Lung microvascular endothelial cell (primary cell): ENCODE measurements around the gene CAMKV. TPM values are rescaled to one million over a fixed set of nuclear protein-coding genes. Genes with fewer than 3 reads are reported as not detected.

Source experiments
- DNase-seq, 2 donors: peaks; one replicate each; pipeline versions ENCODE4 v3.0.0 to v3.0.0-alpha.2; 2010; ENCODE audit warnings: low read depth in 2 of 2
- total RNA-seq: library from RNA; depleted of rRNA; stranded (reverse); fragments of >200 nt; gene quantifications from 2 replicates; pipeline ENCODE4 v1.2.1, GENCODE V29; 2014

Gene CAMKV
- total RNA-seq, 1 donor from 2014 or later: under 0.01 TPM

DNA sequence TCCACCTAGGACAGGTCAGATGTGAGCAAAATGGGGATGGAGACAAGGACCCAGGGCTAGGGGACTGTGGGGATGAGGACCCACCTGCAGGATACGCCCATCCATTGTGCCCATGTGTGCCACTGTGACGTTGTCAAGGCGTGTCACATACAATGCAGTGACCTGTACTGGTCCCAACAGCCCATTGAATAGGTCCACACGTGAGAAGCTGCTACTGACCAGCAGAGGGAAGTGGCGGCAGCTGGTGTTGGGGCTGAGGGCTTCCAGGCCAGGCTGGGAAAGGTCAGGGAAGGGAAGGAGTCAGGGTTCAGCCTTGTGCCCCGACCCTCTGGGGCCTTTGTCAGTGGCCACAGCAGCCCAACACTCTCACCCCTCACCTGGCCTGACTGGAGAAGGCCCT is 29.3 kb upstream of the CAMKV start:
- no peak for DNase-seq

DNA sequence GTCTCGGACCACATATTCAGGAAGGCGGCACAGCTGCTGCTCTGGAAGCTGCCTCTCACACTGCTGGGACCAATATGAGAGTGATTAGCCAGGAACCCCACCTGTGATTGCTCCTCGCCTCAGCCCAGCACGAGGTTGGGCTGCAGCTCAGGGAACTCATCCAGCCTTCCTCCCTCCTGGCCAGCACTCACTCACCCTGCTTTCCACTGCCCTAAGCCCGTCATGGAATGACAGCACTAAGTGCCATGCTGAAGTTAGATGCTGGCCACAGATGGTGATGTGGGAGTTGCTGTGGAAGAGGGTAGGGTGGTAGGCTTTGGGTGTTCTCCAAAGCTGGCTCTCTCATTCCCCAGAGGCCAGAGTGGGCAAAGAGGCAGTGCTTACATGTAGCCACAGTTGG is 26.6 kb upstream of the CAMKV start:
- no peak for DNase-seq

DNA sequence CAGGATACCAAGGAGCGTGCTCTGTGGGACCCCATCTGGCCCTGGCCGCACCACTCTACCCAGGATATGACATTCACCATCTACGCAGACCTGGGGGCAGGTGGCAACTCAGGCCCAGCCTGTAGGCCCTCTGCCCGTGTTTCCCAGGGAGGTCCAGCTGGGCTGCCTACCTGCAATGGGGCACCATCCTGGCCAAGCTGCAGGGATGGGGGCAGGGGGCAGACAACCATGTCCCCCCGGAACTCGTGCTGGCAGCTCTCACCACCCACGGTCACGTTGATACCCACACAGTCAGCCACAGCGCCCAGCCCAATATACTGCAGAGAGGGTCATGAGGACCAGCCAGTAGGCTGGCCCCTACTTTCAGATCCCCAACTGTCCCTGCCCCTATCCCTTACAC is 26.1 kb upstream of the CAMKV start:
- DNase-seq: no peak

DNA sequence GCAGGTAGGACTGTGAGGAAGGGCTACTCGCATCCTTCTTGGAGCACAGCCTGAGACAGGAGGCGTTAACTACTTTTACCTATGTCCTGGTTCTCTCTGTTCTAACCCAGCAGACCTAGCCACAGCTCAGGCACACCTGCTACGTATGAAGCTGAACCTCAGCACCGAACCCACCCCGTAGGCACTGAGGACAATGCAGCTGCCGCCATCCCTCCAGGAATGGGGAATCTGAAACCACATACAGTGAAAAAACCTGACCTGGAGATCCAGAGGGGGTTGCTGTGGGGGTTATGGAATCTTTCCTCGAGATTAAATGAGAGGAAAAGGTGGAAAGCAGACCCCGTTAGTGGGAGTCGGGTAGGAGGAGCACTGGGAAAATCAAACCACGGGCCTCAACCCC is 19.6 kb upstream of the CAMKV start:
- no peak for DNase-seq

DNA sequence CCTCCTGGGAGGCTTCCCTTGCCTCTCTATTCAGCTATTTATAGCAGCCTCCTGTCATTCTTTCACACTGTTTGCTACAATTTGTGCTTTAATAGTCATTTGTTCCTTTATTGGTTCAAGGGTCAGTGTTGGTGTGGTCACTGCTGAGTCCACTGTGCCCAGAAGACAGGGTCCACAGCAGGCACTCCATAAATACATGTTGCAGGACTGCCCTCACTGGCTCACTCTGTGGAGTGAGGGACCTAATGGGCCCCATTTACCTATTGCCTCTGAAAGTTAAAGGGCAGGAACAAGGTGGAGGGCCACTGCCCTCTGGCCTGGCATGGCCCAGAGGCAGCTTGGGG is 17.2 kb upstream of the CAMKV start:
- no peak for DNase-seq

DNA sequence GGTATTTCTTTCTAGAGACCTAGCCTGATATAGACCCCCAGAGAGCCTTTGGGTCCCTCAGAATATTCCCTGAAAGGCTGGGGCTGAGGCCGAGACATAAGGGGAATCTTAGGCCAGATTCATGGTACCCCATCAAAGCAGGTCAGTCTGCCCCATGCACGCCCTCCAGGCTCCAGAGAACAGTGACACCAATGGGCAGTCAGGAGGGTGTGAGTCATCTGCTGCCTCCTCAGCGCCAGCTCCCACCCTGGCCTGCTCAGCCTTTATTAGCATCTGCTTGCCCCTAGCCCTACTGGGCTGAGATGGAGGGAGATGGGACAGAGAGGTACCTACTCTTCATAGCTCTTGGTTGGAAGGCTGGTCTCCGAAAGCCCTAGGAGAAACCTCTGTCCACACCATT is 14.3 kb upstream of the CAMKV start:
- no peak for DNase-seq

DNA sequence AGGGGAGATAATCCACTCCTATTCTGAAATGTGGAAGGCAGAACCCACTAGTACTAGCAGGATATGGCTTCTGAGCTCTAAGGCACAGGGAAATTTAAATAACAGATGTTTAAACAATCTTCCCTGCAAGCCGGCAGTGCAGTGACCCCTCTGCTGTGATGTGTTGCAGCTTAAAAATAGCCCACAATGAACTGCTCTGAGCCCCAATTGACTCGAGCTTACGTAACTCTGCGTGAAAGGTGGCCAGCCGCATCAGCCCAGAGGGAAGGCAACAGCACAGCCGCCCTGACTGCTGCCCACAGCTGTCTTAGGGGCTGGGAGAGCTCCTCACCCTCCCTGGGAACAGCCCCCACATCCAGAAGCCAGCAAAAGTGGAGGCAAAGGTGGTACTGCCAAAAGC is 12.5 kb upstream of the CAMKV start:
- DNase-seq: no peak

DNA sequence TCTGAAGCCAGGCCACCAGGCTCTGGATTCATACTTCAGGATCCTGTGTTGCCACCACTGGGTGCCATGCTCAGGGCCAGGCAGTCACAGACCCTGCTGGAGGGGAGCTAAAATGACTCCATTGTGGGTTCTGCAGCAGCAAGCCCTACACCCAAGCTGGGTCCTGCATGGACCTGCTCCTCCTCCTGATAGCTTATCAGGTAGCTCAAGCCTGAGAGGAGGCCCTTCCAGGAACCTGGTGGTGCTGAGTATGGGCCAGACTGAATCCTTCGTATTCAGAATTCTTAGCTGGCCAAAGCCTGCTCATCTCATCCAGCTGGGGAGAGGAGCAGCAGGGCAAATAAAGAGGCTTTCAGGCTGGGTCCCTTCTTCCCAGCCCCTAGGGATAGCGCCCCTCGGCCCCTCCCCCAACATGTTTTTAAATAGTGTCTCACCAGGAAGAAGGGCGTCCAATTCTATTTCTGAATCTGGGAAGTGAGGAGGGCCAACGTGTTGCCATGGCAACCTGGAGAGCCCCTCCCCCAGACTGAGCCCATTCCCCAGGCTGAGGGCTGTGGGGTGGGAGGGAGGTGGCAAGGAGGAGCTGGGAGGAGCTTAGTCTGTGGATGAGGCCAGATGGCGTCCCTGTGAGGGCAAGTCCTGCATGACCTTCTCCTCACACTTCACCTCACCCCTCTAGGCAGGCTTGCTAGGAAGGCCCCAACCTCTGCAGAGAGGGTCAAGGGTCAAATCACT is 11.0 kb upstream of the CAMKV start:
- DNase-seq: no peak

DNA sequence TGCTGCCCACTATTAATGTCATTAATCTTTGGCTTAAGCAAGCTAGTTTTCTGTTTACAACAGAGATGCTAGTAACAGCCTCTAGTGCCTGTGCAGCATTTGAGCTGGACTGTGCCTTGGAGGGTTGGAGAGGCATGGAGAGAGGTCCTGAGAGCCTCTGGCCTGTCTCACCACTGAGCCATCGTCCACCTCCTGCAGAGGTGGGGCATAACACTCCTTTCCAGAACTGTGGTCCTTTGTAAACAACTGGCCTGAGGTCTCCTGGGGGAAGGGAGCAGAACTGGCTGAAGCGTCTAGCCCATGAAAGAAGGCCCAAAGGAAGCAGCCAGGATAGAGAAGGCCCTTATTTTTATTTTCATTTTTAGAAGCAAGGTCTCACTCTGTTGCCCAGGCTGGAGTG is 10.0 kb upstream of the CAMKV start:
- DNase-seq: no peak

DNA sequence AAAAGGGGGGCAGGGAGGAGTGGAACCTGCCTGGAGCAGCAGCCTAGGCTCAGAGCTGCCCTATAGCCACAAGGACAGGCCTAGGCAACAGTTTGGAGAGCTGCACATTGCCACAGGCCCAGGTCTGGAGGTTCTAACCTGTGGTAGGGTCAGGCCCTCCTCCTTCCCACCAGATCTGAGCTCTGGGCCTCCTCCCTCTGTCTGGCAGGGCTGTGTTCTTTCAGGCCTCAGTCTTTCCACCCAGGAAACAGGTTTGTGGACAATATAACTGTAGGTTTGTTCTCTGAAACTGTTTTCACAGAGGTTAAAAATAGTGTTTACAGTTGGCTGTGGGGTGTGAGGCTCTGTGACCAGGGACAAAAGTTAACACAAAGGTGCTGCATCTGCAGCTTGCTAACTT is 9.0 kb upstream of the CAMKV start:
- DNase-seq: no peak

DNA sequence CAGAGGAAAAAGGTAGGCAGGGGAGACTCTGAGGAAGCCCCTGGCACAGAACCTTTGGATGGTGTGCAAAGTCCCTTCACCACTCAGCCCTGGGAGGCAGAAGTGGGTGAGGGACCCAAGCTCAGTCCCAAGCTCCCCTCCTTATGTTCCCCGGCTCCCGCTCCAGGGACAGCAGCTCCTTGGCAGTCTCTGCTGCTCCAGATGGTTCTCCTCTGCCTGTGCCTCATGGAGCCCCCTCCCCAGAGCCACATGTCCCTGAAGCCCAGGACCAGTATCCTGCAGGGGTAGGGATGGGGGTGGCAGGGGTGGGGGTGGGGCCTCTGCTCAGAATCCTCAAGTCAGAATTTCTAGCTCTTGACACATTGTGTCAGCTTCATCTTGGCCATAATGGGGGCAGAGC is 8.0 kb upstream of the CAMKV start:
- DNase-seq: no peak

DNA sequence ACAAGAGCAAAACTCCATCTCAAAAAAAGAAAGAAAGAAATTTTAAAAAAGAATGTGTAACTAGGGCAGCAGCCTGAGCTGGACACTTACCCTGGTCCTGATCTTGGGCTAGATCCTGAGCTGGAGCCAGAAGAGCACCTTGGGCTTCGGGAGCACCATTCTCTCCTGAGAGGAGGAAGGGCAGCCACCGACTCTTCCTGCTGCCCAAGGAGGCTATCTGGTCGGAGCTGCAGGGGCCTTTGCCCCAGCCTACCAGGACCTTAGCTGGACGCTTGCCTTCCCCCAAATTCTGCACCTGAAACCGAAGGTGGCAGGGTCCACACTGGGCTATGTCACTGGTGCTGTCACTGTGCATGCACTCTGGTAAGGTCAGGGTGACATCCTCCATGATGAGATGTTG is 6.9 kb upstream of the CAMKV start:
- DNase-seq: no peak

DNA sequence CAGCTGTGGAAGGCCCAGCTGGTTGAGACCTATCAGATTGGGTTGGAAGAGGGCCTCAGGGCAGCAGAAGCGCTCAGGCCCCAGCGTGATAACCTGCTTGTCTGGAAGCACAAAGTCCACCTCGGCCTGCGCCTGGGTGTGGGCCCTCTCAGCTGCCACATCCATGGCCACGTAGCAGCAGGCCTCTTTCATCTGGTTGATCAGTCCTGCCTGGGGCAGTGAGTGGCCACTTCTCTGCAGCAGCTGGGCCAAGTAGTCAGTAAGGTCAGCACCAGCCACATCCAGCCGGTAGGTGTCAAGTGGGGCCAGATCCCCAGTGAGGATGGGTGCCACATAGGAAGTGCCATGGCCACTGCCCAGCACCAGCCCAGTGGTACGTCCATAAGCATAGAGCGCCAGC is 3.9 kb upstream of the CAMKV start:
- no peak for DNase-seq

DNA sequence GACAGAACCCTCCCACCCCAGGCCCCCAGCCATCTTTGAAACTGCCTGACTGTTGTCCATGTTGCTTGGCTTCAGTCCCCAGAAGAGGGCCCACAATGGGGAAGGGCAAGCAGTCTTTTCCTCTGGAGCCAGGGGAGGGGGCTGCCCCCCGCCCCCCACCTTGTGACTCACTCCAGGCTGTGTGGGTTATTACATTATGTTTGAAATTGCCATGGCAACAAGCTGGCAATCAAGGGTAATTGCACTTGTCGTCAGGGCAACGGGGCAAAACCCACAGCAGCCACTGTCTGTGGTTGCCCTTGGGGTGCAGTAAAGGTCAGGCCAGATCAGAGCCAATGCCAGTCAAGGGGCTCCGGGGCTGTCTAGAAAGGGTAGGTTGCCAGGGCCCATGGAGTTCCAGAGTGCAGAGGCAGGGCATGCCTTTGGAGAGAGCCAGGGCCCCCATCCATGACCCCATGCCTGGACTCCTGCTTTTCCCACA is 3.1 kb upstream of the CAMKV start:
- DNase-seq: no peak

DNA sequence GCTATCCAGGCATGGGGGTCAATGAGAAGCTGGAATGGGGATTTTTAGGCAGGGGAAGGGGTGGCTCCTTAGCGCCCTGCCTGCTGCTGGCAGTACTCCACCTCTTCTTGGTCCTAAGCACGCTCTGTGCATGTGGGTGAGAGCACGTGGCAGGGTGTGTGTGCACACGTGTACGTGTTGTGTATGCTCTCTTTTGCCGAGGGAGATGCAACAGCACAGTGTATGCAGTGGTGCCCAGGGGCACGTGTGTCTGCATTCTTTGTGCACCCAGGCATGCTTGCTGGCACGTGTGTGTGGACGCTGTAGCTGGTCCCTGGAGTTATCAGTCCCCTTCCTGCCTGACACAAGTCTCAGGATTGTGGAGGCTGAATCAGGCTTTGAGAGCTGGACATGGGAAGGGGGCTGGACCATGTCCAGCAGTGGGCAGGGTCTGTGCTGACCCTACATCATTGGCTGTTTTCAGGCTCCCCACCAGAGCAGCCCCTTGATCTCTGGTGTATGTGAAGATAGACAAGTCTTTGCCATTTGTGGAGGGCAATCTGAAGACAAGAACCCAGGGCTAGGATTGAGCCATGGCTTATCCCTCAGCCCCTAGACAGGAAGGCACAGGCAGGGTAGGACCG is 1.9 kb upstream of the CAMKV start:
- DNase-seq: no peak

DNA sequence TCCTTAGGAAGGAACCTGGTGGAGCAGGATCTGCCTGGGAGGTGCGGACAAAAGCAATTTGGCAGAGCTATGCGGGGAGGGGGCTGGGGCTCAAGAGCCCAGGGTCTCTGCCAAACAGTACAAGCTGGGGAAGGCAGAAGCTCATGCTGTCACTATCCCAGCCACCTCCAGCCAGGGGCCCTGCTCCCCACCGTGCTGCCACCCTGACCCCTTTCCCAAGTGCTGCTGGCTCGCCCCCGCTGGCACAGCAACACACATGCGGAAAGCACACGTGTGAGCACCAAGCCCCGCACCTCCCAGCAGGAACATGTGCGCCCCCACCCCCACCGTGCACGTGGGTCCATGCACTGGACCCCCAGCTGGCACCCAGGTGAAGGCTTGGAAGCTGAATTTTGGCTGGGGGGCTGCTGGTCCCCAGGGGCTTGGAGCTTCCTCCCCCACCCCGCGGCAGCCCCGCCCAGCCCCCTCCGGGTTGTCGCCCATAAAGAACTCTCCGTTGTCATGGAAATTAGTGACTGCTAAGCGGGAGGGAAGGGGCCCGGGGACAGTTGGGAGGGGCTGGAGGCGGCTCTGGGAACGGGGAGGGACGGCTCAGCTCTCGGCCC is 742 bp downstream of the CAMKV start:
- DNase-seq: no peak

DNA sequence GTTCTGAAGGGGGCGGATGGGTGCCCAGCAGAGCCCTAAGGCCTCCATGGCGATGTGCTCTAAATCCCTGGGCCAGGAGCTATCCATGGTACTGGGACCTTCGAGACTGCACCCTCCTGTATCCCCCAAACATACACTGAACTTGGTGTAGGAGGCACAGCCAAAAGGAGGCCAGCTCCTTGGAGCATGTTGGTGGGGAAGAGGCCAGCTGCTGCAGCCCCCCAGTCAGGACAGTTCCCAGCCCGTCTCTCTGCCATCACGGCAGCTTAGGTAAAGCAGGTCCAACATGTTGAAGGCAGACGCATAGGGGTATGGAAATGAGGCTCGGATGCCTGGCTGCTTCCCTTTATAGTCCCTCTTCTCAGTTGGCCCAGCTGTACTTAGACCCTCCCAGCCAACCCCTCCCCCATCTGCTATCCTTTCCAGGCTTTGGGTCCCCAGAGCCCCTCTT is 1.8 kb downstream of the CAMKV start:
- DNase-seq: peak; percentile 41 to 46

DNA sequence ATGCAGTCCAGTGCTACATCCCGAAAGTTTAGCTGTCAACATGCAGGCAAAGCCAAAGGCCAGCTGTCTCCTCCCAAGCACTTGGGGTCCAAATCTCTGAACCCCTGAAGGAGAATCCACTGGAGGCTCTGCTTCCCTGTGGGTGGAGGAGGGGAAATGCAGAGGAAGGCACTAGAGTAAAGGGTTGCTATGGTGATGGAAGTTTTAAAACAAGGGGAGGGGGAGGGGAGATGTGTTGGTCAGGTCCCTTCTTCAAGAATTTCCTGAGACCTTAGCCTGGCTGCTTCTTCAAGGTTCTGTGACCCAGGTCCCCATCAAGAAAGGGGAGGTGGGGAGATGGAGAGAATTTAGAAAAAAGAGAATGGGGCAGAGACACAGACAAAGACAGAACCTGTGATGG is 2.3 kb downstream of the CAMKV start:
- DNase-seq: no peak

DNA sequence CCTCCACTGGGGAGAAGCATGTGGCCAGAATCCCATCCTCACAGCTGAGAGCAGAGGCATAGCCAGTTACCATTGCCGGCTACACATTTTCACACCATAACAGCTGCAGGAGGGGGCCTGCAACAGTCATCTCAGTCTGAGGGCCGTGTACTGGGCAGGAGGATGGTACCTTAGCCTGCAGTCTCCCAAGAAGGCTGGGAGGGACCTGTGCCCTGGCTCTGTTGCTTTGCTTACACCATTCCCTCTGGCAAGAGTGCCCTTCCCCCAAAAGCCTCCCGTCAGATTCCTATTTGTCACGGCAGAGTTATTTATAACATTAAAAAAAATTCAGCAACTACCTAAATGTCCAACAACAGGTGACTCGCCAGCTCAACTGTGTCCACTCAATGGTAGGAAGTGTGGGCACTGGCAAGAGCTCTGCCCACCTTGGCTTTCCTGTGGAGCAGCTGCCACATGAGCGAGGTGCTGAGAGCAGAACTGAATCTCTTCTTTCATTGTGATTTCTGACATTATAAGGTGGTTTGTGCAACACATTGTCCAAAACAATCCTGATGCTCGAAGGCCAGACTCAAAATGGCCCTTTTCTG is 4.4 kb downstream of the CAMKV start:
- no peak for DNase-seq

DNA sequence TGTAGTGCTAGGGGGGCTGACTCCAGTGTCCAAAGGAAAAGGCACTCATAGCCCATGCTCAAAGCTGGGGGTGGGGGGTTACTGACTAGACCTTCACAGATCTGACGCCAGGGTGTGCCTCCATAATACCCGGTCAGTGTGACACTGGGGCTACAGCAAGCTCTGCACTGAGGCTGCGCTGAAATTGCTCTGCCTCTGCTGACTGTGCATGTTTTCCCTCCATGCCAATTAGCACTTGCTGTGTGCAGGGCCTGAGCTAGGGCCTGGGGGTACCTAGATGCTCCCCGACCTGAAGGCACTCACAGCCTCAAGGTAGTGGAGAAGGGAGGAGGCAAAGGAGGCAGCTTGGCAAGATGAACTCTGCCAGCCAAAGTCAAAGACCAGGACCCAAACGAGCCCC is 5.2 kb downstream of the CAMKV start:
- DNase-seq: no peak

DNA sequence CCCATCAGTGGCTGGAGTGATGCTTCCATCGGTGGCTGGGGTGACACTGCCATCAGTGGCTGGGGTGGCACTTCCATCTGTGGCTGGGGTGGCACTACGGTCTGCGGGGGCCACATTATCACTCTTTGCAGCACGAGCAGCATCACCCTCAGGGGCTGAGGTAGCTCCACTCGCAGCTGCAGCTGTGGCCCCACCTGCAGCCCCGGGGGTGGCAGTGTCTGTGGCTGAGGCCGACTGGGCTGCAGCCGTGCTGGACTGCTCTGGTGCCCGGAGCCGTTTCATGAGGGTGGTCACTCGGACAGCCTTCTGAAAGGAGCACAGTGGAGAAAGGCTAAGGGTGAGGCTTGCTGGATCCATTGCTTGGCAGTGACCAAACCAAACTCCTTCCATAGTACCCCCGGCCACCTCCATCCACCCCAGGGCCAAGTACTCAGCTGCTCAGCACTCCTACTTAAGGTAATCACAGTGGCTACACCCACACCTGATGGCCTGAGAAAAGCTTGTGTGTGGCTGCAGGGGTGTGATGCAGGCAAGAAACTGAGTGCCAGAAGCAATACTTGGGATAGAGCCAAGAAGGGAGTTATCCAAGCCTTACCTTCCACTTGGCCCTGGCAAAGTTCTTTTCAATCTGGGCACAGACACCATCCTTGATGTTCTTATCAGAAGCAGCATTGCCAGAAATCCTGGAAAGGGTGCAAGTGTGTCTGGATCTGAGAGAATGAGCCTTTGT is 10.0 kb downstream of the CAMKV start:
- no peak for DNase-seq
